ENCODE measurements around the gene PTTG1. TPM values are rescaled to one million over a fixed set of nuclear protein-coding genes. Genes with fewer than 3 reads are reported as not detected.

The PTTG1 gene
- polyA plus RNA-seq, 6 donors from 2014 or later, result 2.6 to 17.2 (median 12.2) TPM

DNA sequence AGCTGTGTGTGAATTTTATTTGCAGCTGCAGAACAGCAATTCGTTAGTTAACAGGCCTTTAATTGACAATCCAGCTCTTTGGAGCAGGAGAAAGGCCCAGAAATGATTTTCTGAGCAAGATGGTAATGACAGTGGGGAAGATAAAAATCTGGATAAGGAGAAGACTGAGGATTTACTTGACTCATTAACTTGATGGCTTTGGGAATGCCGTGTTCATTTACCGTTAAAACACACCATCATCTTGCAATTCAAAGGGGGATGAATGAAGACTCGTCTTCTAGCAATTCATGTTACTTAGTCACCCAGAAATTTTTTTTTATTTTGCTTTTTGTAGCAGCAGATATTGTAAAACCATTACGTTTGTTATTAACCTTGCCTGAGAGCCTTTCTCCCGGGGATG lies 52.0 kb downstream of the PTTG1 start:
- no peak overlapping the region for H3K4me3 Mint-ChIP-seq
- peaks cover 0 to 9% of the 10 kb centered on the region in 2 donors for H3K36me3 Mint-ChIP-seq
- no peaks in the 10 kb centered on the region for H3K9me3 Mint-ChIP-seq
- no peak for DNase-seq
- peaks cover 25 to 32% (median 28%) of the 10 kb centered on the region in 3 donors for H3K4me1 Mint-ChIP-seq
- peaks cover 7 to 41% (median 15%) of the 10 kb centered on the region in 3 donors for H3K27me3 Mint-ChIP-seq
- no peak for ATAC-seq (ENCODE audit: low read depth in 2 of 2)
- H3K27ac Mint-ChIP-seq, result peak overlapping the region in 1 of 6 donors; percentile 47

DNA sequence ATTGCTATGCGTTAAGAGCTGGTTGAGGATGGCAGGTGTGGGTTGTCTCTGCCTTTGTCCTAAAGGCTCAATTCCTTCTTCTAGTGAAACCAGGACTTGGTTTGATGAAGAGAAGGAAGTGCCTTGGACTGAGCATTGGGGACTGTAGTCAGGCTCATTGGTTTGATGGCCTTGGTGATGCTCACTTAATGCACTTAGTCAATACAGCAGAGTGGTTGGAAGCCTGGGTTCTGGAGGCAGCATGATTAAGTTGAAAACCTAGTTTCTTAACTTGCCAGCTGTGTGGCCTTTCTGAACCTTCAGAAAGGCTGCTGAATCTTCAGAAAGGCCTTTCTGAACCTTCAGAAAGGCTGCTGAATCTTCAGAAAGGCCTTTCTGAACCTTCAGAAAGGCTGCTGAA lies 52.4 kb downstream of the PTTG1 start:
- no peak for DNase-seq
- Mint-ChIP-seq H3K4me1 (peaks cover 23 to 28% (median 24%) of the 10 kb centered on the region in 3 donors), H3K36me3 (peaks cover 0 to 9% of the 10 kb centered on the region in 2 donors), H3K27ac (peak overlapping the region in 1 of 6 donors; percentile 47), H3K4me3 (peak overlapping the region in 1 of 8 donors; percentile 31), H3K27me3 (peaks cover 7 to 40% (median 12%) of the 10 kb centered on the region in 3 donors), H3K9me3 (no peaks in the 10 kb centered on the region)
- ATAC-seq (ENCODE audit: low read depth in 2 of 2), result no peak

DNA sequence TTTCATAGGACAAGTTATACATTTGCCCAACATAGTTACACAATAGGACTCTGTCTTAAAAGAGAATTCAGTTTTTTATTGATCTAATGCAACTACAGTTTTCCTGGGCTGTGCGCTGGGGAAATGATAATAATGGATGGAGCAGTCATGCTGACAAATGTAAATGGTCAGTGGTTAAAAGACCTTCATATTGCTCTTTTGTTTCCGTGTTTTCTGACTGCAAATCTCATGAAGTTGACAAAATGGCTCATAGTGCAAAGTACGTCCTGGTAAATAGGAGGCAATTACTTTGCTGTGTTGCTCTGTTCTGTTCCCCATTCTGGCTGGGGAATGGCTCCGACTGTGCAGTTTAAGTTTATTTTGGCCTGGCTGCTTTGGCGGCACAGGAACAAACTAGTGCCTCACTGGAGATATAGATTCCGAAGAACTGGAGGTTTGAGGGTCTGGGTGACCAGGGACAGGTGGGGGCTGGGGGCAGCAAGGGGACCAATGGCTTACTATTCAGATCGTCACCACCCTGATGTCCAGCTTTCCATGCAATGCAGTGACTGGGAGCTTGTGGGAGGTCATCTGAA lies 54.3 kb downstream of the PTTG1 start:
- Mint-ChIP-seq H3K27me3 (peaks cover 0 to 27% (median under 1%) of the 10 kb centered on the region in 3 donors), H3K4me3 (no peak overlapping the region), H3K36me3 (peaks cover 0 to 9% of the 10 kb centered on the region in 2 donors), H3K27ac (peak overlapping the region in 1 of 6 donors; percentile 72), H3K4me1 (peaks cover 8 to 11% (median 9%) of the 10 kb centered on the region in 3 donors), H3K9me3 (no peaks in the 10 kb centered on the region)
- ATAC-seq (ENCODE audit: low read depth in 2 of 2) (no peak), DNase-seq (no peak)

DNA sequence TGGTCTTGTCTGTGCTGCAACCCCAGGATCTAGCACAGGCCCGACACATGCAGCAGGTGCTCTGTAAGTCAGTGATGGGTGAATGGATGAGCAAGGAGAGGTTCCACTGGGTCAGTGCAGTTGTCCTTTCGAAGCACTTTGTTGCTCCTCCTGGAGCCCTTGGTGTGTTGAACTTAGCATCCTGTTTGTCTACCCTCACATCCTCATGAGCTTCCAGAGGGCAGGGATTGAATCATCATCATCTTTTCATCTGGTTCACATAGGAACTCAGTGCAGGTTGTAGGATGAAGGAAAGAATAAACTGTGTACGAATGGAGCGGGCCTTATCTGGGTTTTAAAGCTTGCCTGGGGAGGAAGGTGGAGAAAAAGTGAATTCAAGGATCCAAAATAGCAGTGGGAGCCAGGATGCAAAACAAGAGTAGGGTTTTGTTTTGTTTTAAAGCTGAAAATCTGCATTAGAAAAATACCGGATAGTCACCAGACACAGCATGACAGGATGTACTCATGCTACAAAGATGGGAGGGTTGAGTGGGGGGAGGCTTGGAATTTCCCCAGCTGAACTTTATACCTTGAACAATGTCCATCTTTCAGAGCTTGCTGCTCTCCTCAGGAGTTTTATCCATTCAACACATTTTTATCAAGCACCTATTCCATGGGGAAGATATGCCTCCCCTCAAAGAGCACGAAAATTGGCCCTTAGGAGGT lies 55.8 kb downstream of the PTTG1 start:
- H3K4me3 Mint-ChIP-seq, result peak overlapping the region in 1 of 8 donors; percentile 0
- no peaks in the 10 kb centered on the region for H3K9me3 Mint-ChIP-seq
- H3K27ac Mint-ChIP-seq, result peak overlapping the region in 2 of 6 donors; percentile 33 to 53
- DNase-seq (no peak), ATAC-seq (ENCODE audit: low read depth in 2 of 2) (no peak)
- H3K27me3 Mint-ChIP-seq, result peaks cover 0 to 18% (median 0%) of the 10 kb centered on the region in 3 donors
- H3K36me3 Mint-ChIP-seq, result peaks cover 0 to 6% of the 10 kb centered on the region in 2 donors
- H3K4me1 Mint-ChIP-seq, result peaks cover 0 to 13% (median 9%) of the 10 kb centered on the region in 3 donors

DNA sequence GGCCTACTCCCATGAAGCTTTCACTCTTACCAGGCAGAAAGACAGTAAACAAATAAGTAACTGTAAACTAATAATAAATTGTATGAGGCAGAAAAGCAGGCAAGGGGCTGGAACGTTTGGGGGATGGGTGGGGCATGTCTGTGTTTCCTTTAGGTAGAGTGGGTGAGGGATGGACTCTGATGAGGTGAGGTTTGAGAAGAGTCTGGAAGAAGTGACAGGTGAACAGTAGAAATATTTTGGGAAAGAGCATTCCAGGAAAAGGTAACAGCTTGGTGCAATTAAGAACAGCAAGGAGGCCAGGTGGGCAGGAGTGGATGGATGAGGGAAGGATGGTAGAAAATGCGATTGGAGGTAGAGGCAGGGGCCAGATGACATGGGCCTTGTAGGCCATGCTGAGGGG lies 56.5 kb downstream of the PTTG1 start:
- H3K36me3 Mint-ChIP-seq, result peaks cover 0 to 6% of the 10 kb centered on the region in 2 donors
- H3K27me3 Mint-ChIP-seq, result peaks cover 0 to 15% (median 0%) of the 10 kb centered on the region in 3 donors
- peaks cover 0 to 13% (median 9%) of the 10 kb centered on the region in 3 donors for H3K4me1 Mint-ChIP-seq
- H3K9me3 Mint-ChIP-seq, result no peaks in the 10 kb centered on the region
- no peak for DNase-seq
- no peak overlapping the region for H3K4me3 Mint-ChIP-seq
- ATAC-seq (ENCODE audit: low read depth in 2 of 2), result no peak
- H3K27ac Mint-ChIP-seq, result peak overlapping the region in 3 of 6 donors; percentile 4 to 29 (median 6)

Other genes starting within 250 kb of the PTTG1 start
- not detected for gene FABP6, start 192.3 kb upstream of the PTTG1 start, polyA plus RNA-seq (ENCODE audit: low read depth in 6 of 6)
- under 1 TPM in 1 of 6 donors, not detected in 5; 0.12 TPM for gene CCNJL, start 109.3 kb upstream of the PTTG1 start, polyA plus RNA-seq (ENCODE audit: low read depth in 6 of 6)
- gene C1QTNF2, start 51.2 kb upstream of the PTTG1 start, polyA plus RNA-seq (ENCODE audit: low read depth in 6 of 6), result not detected
- gene FAM200C, start 21.8 kb upstream of the PTTG1 start, polyA plus RNA-seq (ENCODE audit: low read depth in 6 of 6), result under 1 TPM in 4 of 6 donors, not detected in 2; 0.22 to 0.53 (median 0.39) TPM
- 100 to 1,000 TPM in 2 of 6 donors, 10 to 100 TPM in 4; 83.6 to 115 (median 94.8) TPM for gene SLU7, start 2.8 kb upstream of the PTTG1 start, polyA plus RNA-seq (ENCODE audit: low read depth in 6 of 6)

Data from naive B cell (primary cell).